HEK293 (cell line): Measurements from ENCODE around the gene PPARA.

Experiments
- CTCF ChIA-PET: fragments of 350-600 bp; formaldehyde crosslinking; extraction: SDS; loops from one replicate; lab custom pipeline; 2021; ENCODE audit warnings: antibody characterized with exemption; lab: Yijun Ruan, JAX
- POLR2A ChIA-PET: fragments of 300-600 bp; formaldehyde crosslinking; extraction: SDS; loops from one replicate; lab custom pipeline; 2020; ENCODE audit warnings: antibody characterized with exemption, inconsistent platforms; lab: Yijun Ruan, JAX
- H3K27ac ChIP-seq: fragments of 200-500 bp; sonication (Bioruptor generic); 2 replicates; pipeline ENCODE4 v1.5.1; 2014; ENCODE audit warnings: low read depth, low read length, control low read depth, inconsistent platforms; ENCODE audit errors: extremely low read depth
- H3K36me3 ChIP-seq, 2 experiments: fragments of 200-500 bp in 1 of 2; sonication (Bioruptor generic) in 1 of 2; 1 replicate in 1 of 2; 2 replicates in 1 of 2; pipeline ENCODE4 v1.5.1; 2014 to 2017; ENCODE audit warnings: inconsistent platforms in 2 of 2, low read length in 2 of 2; ENCODE audit not compliant: control insufficient read depth in 2 of 2, insufficient read depth in 1 of 2
- H3K4me1 ChIP-seq: fragments of 200-500 bp; sonication (Bioruptor generic); 2 replicates; pipeline ENCODE4 v1.5.1; 2014; ENCODE audit warnings: mild to moderate bottlenecking, low read length, inconsistent platforms; ENCODE audit not compliant: control insufficient read depth, insufficient read depth
- H3K4me3 ChIP-seq: 2 replicates; pipeline ENCODE4 v1.5.1; 2011; ENCODE audit warnings: low read depth, mild to moderate bottlenecking, control low read depth, low read length, moderate library complexity
- H3K9me3 ChIP-seq: fragments of 200-500 bp; sonication (Bioruptor generic); 2 replicates; pipeline ENCODE4 v1.5.1; 2014; ENCODE audit warnings: low read depth, low read length, inconsistent platforms; ENCODE audit not compliant: control insufficient read depth, insufficient read depth
- GFI1B ChIP-seq: fragments of 450-650 bp; formaldehyde crosslinking; IDR thresholded peaks from 2 replicates; pipeline ENCODE4 v1.5.1; 2016; ENCODE audit warnings: missing biosample characterization, missing genetic modification characterization
- HOXD13 ChIP-seq: sonication (generic); formaldehyde crosslinking; IDR thresholded peaks from 2 replicates; pipeline ENCODE4 v1.8.0; 2022; ENCODE audit warnings: missing genetic modification reagents, borderline replicate concordance
- KLF1 ChIP-seq: fragments of 450-650 bp; formaldehyde crosslinking; IDR thresholded peaks from 2 replicates; pipeline ENCODE4 v1.5.1; 2016; ENCODE audit warnings: missing biosample characterization, missing genetic modification characterization
- ZNF16 ChIP-seq: fragments of 450-650 bp; formaldehyde crosslinking; IDR thresholded peaks from 2 replicates; pipeline ENCODE4 v1.5.1; 2016; ENCODE audit warnings: low read depth, missing biosample characterization, missing genetic modification characterization
- ZNF169 ChIP-seq: fragments of 450-650 bp; formaldehyde crosslinking; IDR thresholded peaks from 2 replicates; pipeline ENCODE4 v1.5.1; 2016; ENCODE audit warnings: missing biosample characterization, missing genetic modification characterization
- ZNF354C ChIP-seq: fragments of 450-650 bp; formaldehyde crosslinking; IDR thresholded peaks from 2 replicates; pipeline ENCODE4 v1.5.1; 2016; ENCODE audit warnings: missing biosample characterization, missing genetic modification characterization, low read depth, borderline replicate concordance
- ZNF366 ChIP-seq: fragments of 450-650 bp; formaldehyde crosslinking; conservative IDR thresholded peaks from 2 replicates; pipeline ENCODE4 v1.5.1; 2016; ENCODE audit warnings: missing biosample characterization, missing genetic modification characterization
- ZNF404 ChIP-seq: fragments of 450-650 bp; formaldehyde crosslinking; IDR thresholded peaks from 2 replicates; pipeline ENCODE4 v1.5.1; 2017; ENCODE audit warnings: missing biosample characterization, missing genetic modification characterization
- ZNF449 ChIP-seq: fragments of 450-650 bp; formaldehyde crosslinking; IDR thresholded peaks from 2 replicates; pipeline ENCODE4 v1.5.1; 2017; ENCODE audit warnings: missing biosample characterization, mild to moderate bottlenecking, missing genetic modification characterization, moderate library complexity
- ZNF48 ChIP-seq: fragments of 450-650 bp; formaldehyde crosslinking; IDR thresholded peaks from 2 replicates; pipeline ENCODE4 v1.5.1; 2016; ENCODE audit warnings: missing biosample characterization, missing genetic modification characterization
- ZNF639 ChIP-seq: fragments of 450-650 bp; formaldehyde crosslinking; IDR thresholded peaks from 2 replicates; pipeline ENCODE4 v1.5.1; 2016; ENCODE audit warnings: missing biosample characterization, missing genetic modification characterization
- ZNF707 ChIP-seq: fragments of 450-650 bp; formaldehyde crosslinking; IDR thresholded peaks from 2 replicates; pipeline ENCODE4 v1.5.1; 2016; ENCODE audit warnings: missing biosample characterization, missing genetic modification characterization
- ZSCAN30 ChIP-seq: fragments of 450-650 bp; IDR thresholded peaks from 2 replicates; pipeline ENCODE4 v1.5.1; 2018; ENCODE audit warnings: missing biosample characterization, mild to moderate bottlenecking, missing genetic modification characterization, moderate library complexity

Gene PPARA

GRCh38 chr22:46229701-46230100 lies 79.4 kb downstream of the PPARA start:
- POLR2A ChIA-PET = no interaction called here
- H3K36me3 ChIP-seq = peaks cover 3 to 16% of the 10 kb centered on the region in 2 experiments; a peak in 2 of 3 replicates
- H3K4me3 ChIP-seq = no peak overlapping the region
- H3K4me1 ChIP-seq = peaks cover 5% of the 10 kb centered on the region; the same call in 1 of the 2 replicates
- TF ChIP-seq KLF1 (tag by site-specific recombination) = no peak
- CTCF ChIA-PET = interaction anchor here (0.6 to 0.7 kb wide), 2 partner anchors 15 to 452 kb away, joined by 3 to 4 read pairs; no protein-coding TSS in a partner anchor
- H3K9me3 ChIP-seq = no peaks in the 10 kb centered on the region
- no peak overlapping the region for H3K27ac ChIP-seq

GRCh38 chr22:46230262-46230901 lies 80.1 kb downstream of the PPARA start:
- Histone ChIP-seq H3K36me3 (peaks cover 3 to 14% of the 10 kb centered on the region in 2 experiments; a peak in 2 of 3 replicates), H3K4me3 (no peak overlapping the region), H3K9me3 (no peaks in the 10 kb centered on the region), H3K27ac (no peak overlapping the region), H3K4me1 (peaks cover 5% of the 10 kb centered on the region; the same call in 1 of the 2 replicates)
- ChIA-PET CTCF (interaction anchor here (0.6 kb wide), 1 partner anchor 14 kb away, joined by 4 read pairs; no protein-coding TSS in a partner anchor), POLR2A (no interaction called here)
- TF ChIP-seq ZNF16 = no peak
- TF ChIP-seq ZNF48 = no peak

GRCh38 chr22:46233231-46233630 lies 82.9 kb downstream of the PPARA start:
- ChIA-PET POLR2A (no interaction called here), CTCF (interaction anchor here (0.6 kb wide), 1 partner anchor 921 kb away, joined by 3 read pairs; no protein-coding TSS in a partner anchor)
- Histone ChIP-seq H3K9me3 (no peaks in the 10 kb centered on the region), H3K4me3 (no peak overlapping the region), H3K27ac (no peak overlapping the region), H3K36me3 (peaks cover 3 to 10% of the 10 kb centered on the region in 2 experiments; a peak in 2 of 3 replicates), H3K4me1 (peaks cover 5% of the 10 kb centered on the region; the same call in 1 of the 2 replicates)
- no peak for TF ChIP-seq ZNF707 (tag by site-specific recombination)
- peak; percentile 99 for TF ChIP-seq ZNF449 (tag by site-specific recombination)

- Histone ChIP-seq H3K27ac (no peak overlapping the region), H3K9me3 (no peaks in the 10 kb centered on the region), H3K36me3 (peaks cover 3 to 14% of the 10 kb centered on the region in 2 experiments; a peak in 2 of 3 replicates), H3K4me3 (no peak overlapping the region), H3K4me1 (peaks cover 5% of the 10 kb centered on the region; the same call in 1 of the 2 replicates)
- POLR2A ChIA-PET = no interaction called here
- TF ChIP-seq ZSCAN30 (tag by site-specific recombination) (no peak), ZNF639 (no peak), GFI1B (no peak), ZNF169 (tag by site-specific recombination) (no peak), ZNF366 (no peak), HOXD13 (CRISPR knock-in tag) (no peak), ZNF354C (tag by site-specific recombination) (no peak), ZNF404 (tag by site-specific recombination) (no peak)
- CTCF ChIA-PET = interaction anchor here (0.8 to 1.5 kb wide), 3 partner anchors 9 to 118 kb away, joined by 3 to 5 read pairs (median 4); no protein-coding TSS in a partner anchor
Observed at GRCh38 chr22:46234969-46235368, 84.6 kb downstream of the PPARA start.
